Suprapubic skin (tissue), 4 donors: ENCODE measurements around the gene C2CD2L. TPM values are rescaled to one million over a fixed set of nuclear protein-coding genes. Genes with fewer than 3 reads are reported as not detected.

Experiments used
- DNase-seq, 2 donors: peaks; one replicate each; pipeline ENCODE4 v3.0.0-alpha.2; 2019; ENCODE audit warnings: low spot score in 2 of 2
- H3K27ac ChIP-seq: fragments of 200-600 bp; sonication (generic); one replicate; pipeline ENCODE4 v1.5.1; 2019
- H3K27me3 ChIP-seq: fragments of 200-600 bp; sonication (generic); one replicate; pipeline ENCODE4 v1.5.1; 2019
- H3K36me3 ChIP-seq: fragments of 200-600 bp; sonication (generic); one replicate; pipeline ENCODE4 v1.5.1; 2019
- H3K4me1 ChIP-seq: fragments of 200-600 bp; sonication (generic); one replicate; pipeline ENCODE4 v1.5.1; 2019
- H3K4me3 ChIP-seq: fragments of 200-600 bp; sonication (generic); one replicate; pipeline ENCODE4 v1.5.1; 2019; ENCODE audit warnings: mild to moderate bottlenecking
- H3K9me3 ChIP-seq: fragments of 200-600 bp; sonication (generic); one replicate; pipeline ENCODE4 v1.5.1; 2019
- EP300 ChIP-seq: sonication (generic); formaldehyde crosslinking; IDR thresholded peaks from one replicate; pipeline ENCODE4 v1.6.1; 2017; ENCODE audit warnings: antibody characterized with exemption
- POLR2A ChIP-seq, 2 donors: fragments of 450-650 bp; IDR thresholded peaks; one replicate each; pipeline ENCODE4 v1.6.1; 2017; ENCODE audit warnings: antibody characterized with exemption in 2 of 2, mild to moderate bottlenecking in 2 of 2, moderate library complexity in 2 of 2
- POLR2AphosphoS5 ChIP-seq, 3 donors: sonication (generic); formaldehyde crosslinking; IDR thresholded peaks; one replicate each; pipeline ENCODE4 v1.6.1; 2017; ENCODE audit warnings: antibody characterized with exemption in 3 of 3
- WGBS: methylation state at CpG from one replicate; pipeline ENCODE4 v1.1.5; 2018; 5-methylcytosine and 5-hydroxymethylcytosine counted together
- total RNA-seq, 4 donors: library from RNA; depleted of rRNA; stranded (reverse); fragments of >200 nt; gene quantifications; one replicate each; pipeline ENCODE4 v1.1.0, GENCODE V29; 2016
- TF ChIP-seq, protein P1 (sequence below), 2 donors: fragments of 200-600 bp in 1 of 2; fragments of 450-650 bp in 1 of 2; sonication (generic) in 1 of 2; IDR thresholded peaks; one replicate each; pipeline ENCODE4 v1.5.1; 2016 to 2019; ENCODE audit warnings: antibody characterized with exemption in 2 of 2, mild to moderate bottlenecking in 1 of 2, moderate library complexity in 1 of 2

Gene C2CD2L
- total RNA-seq, 4 donors from 2014 or later: 20.1 to 25.9 (median 21.5) TPM

DNA sequence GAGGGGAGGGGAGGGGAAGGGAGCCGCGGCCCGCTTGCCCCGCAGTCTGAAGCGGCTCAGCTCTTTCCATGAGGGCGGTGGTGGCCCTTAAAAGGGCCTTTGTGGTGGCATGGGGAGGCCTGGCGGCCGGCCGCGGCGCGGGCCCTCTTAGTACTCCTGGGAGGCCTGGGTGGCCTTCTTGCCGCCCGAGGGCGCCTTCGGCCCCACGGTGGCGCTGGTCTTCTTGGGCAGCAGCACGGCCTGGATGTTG is 12.4 kb upstream of the C2CD2L start:
- WGBS: 0% methylated on average over 2 of the region's 19 CpGs

GRCh38 chr11:119095066-119095880 is 11.9 kb upstream of the C2CD2L start:
- Histone ChIP-seq H3K9me3 (no peaks in the 10 kb centered on the region), H3K4me1 (peaks cover 37% of the 10 kb centered on the region), H3K4me3 (peak overlapping the region; percentile 85), H3K36me3 (peaks cover 25% of the 10 kb centered on the region), H3K27ac (peak overlapping the region; percentile 84), H3K27me3 (no peaks in the 10 kb centered on the region)
- TF ChIP-seq POLR2A (IDR thresholded peaks at IDR 0.05) (peak; percentile 94 to 99), POLR2AphosphoS5 (IDR thresholded peaks at IDR 0.05) (peak in 2 of 3 donors; percentile 95 to 96)
- TF ChIP-seq, protein P1, sequence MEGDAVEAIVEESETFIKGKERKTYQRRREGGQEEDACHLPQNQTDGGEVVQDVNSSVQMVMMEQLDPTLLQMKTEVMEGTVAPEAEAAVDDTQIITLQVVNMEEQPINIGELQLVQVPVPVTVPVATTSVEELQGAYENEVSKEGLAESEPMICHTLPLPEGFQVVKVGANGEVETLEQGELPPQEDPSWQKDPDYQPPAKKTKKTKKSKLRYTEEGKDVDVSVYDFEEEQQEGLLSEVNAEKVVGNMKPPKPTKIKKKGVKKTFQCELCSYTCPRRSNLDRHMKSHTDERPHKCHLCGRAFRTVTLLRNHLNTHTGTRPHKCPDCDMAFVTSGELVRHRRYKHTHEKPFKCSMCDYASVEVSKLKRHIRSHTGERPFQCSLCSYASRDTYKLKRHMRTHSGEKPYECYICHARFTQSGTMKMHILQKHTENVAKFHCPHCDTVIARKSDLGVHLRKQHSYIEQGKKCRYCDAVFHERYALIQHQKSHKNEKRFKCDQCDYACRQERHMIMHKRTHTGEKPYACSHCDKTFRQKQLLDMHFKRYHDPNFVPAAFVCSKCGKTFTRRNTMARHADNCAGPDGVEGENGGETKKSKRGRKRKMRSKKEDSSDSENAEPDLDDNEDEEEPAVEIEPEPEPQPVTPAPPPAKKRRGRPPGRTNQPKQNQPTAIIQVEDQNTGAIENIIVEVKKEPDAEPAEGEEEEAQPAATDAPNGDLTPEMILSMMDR (IDR thresholded peaks at IDR 0.05): no peak
- peak; percentile 100 for DNase-seq
- WGBS: 0% methylated on average over 13 of the region's 79 CpGs

More for the DNA sequence above, 12.4 kb upstream of the C2CD2L start:
- Histone ChIP-seq H3K4me3 (peak overlapping the region; percentile 85), H3K9me3 (no peaks in the 10 kb centered on the region), H3K36me3 (peaks cover 25% of the 10 kb centered on the region), H3K4me1 (peaks cover 32% of the 10 kb centered on the region), H3K27me3 (no peaks in the 10 kb centered on the region), H3K27ac (peak overlapping the region; percentile 84)
- peak; percentile 89 to 91 for DNase-seq
- TF ChIP-seq, protein P1 (IDR thresholded peaks at IDR 0.05): peak; percentile 9 to 70
- TF ChIP-seq POLR2A (IDR thresholded peaks at IDR 0.05): no peak
- TF ChIP-seq POLR2AphosphoS5 (IDR thresholded peaks at IDR 0.05): no peak
- no peak for TF ChIP-seq EP300

DNA sequence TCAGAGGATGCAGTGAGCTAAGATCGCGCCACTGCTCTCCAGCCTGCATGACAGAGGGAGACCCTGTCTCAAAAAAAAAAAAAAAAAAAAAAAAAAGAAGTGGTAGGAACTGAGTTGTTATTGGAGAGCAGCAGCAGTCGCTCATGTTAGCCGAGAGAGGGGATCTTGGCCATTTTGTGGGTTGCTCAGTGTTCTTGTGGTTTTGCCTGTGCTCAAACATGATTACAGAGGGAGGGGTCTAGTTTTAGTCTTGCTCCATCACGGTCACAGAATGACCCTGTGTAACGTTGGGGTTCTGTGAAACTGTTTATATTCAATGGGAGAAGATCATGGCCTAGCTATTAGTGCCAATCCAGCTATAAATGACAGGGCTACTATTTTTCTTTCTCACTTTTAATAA is 7.4 kb upstream of the C2CD2L start:
- Histone ChIP-seq H3K4me3 (no peak overlapping the region), H3K27ac (no peak overlapping the region), H3K9me3 (no peaks in the 10 kb centered on the region), H3K27me3 (no peaks in the 10 kb centered on the region), H3K36me3 (peaks cover 22% of the 10 kb centered on the region), H3K4me1 (peaks cover 34% of the 10 kb centered on the region)
- WGBS: 80% methylated on average over 6 of the region's 6 CpGs
- no peak for DNase-seq
- TF ChIP-seq, protein P1 (IDR thresholded peaks at IDR 0.05): no peak
- TF ChIP-seq EP300 (no peak), POLR2AphosphoS5 (IDR thresholded peaks at IDR 0.05) (no peak), POLR2A (IDR thresholded peaks at IDR 0.05) (no peak)

GRCh38 chr11:119100246-119100970 is 6.7 kb upstream of the C2CD2L start:
- Histone ChIP-seq H3K27me3 (no peaks in the 10 kb centered on the region), H3K27ac (no peak overlapping the region), H3K4me1 (peaks cover 34% of the 10 kb centered on the region), H3K36me3 (peaks cover 22% of the 10 kb centered on the region), H3K9me3 (no peaks in the 10 kb centered on the region), H3K4me3 (peak overlapping the region; percentile 88)
- DNase-seq: no peak
- TF ChIP-seq POLR2AphosphoS5 (IDR thresholded peaks at IDR 0.05) (no peak), POLR2A (IDR thresholded peaks at IDR 0.05) (no peak), EP300 (no peak)
- TF ChIP-seq, protein P1 (IDR thresholded peaks at IDR 0.05): no peak
- WGBS: 45% methylated on average over 11 of the region's 11 CpGs
